ENCODE data around the gene DLX2. TPM values are rescaled to one million over a fixed set of nuclear protein-coding genes. Genes with fewer than 3 reads are reported as not detected.

Gene DLX2
- total and polyA plus RNA-seq, 2 of the 13 experiments (the other 11 are each of a cell fraction or from before 2014, with no cell fraction given), result 0.07 to 0.15 TPM

- TF ChIP-seq STAT5B (CRISPR knock-in tag; IDR thresholded peaks at IDR 0.05), result no peak
- TF ChIP-seq KDM1A (CRISPR knock-in tag; IDR thresholded peaks at IDR 0.05), result no peak
- TF ChIP-seq MIXL1 (CRISPR knock-in tag; IDR thresholded peaks at IDR 0.05), result peak; percentile 33; the same call in 1 of the 2 replicates
- TF ChIP-seq, protein P1, sequence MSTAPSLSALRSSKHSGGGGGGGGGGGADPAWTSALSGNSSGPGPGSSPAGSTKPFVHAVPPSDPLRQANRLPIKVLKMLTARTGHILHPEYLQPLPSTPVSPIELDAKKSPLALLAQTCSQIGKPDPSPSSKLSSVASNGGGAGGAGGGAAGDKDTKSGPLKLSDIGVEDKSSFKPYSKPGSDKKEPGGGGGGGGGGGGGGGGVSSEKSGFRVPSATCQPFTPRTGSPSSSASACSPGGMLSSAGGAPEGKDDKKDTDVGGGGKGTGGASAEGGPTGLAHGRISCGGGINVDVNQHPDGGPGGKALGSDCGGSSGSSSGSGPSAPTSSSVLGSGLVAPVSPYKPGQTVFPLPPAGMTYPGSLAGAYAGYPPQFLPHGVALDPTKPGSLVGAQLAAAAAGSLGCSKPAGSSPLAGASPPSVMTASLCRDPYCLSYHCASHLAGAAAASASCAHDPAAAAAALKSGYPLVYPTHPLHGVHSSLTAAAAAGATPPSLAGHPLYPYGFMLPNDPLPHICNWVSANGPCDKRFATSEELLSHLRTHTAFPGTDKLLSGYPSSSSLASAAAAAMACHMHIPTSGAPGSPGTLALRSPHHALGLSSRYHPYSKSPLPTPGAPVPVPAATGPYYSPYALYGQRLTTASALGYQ (CRISPR knock-in tag; IDR thresholded peaks at IDR 0.05), result peak; percentile 82
- TF ChIP-seq, protein P2, sequence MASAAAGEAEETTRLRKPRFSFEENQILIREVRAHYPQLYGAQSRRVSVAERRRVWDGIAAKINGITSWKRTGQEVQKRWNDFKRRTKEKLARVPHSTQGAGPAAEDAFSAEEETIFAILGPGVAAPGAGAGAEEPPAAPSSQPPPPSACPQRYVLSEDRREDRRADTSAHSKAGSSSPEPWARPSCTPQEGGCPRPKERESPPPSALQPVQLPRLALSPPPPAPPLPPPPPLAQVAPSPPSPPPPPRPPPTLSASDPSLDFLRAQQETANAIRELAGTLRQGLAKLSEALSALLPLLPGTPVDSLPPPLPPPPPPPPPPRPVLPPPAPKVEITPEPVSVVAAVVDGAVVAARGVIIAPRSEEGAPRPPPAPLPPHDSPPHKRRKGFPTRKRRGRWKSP (CRISPR knock-in tag; IDR thresholded peaks at IDR 0.05), result peak; percentile 90
- 0 out of 2 replicates have a peak, but pooled peaks have one; percentile 57 for TF ChIP-seq ZFYVE20 (CRISPR knock-in tag; IDR thresholded peaks at IDR 0.05; ENCODE audit: borderline replicate concordance, low read depth)
- TF ChIP-seq ZNF850 (CRISPR knock-in tag; conservative IDR thresholded peaks at IDR 0.05), result no peak
- TF ChIP-seq ZSCAN21 (CRISPR knock-in tag; IDR thresholded peaks at IDR 0.05; ENCODE audit: borderline replicate concordance), result no peak
- TF ChIP-seq ARID4A (CRISPR knock-in tag; IDR thresholded peaks at IDR 0.05; ENCODE audit: borderline replicate concordance), result peak; percentile 68; the same call in 1 of the 2 replicates
- peak; percentile 33; the same call in 1 of the 2 replicates for TF ChIP-seq HDAC2 (CRISPR knock-in tag; IDR thresholded peaks at IDR 0.05)
- peak; percentile 70; the same call in 1 of the 2 replicates for TF ChIP-seq ZNF562 (CRISPR knock-in tag; IDR thresholded peaks at IDR 0.05; ENCODE audit: borderline replicate concordance)
- TF ChIP-seq ZNF234 (CRISPR knock-in tag; conservative IDR thresholded peaks at IDR 0.05), result peak; percentile 72; the same call in 1 of the 2 replicates
- no peak for TF ChIP-seq ZNF720 (CRISPR knock-in tag; IDR thresholded peaks at IDR 0.05)
- peak; percentile 87 for TF ChIP-seq POGK (CRISPR knock-in tag; conservative IDR thresholded peaks at IDR 0.05)
- TF ChIP-seq GTF3A (CRISPR knock-in tag; conservative IDR thresholded peaks at IDR 0.05), result no peak
- TF ChIP-seq CBX5 (CRISPR knock-in tag; IDR thresholded peaks at IDR 0.05; ENCODE audit: borderline replicate concordance), result peak; percentile 79; the same call in 1 of the 2 replicates
- TF ChIP-seq ARID2 (CRISPR knock-in tag; IDR thresholded peaks at IDR 0.05; ENCODE audit: borderline replicate concordance), result no peak; the same call in 1 of the 2 replicates
- peak; percentile 84 for TF ChIP-seq ZNF264 (CRISPR knock-in tag; IDR thresholded peaks at IDR 0.05)
- TF ChIP-seq ESRRA (CRISPR knock-in tag; IDR thresholded peaks at IDR 0.05; ENCODE audit: low read depth), result peak; percentile 72; the same call in 1 of the 2 replicates
Measured at GRCh38 chr2:172102391-172103359, at the start of gene DLX2 (continued).
